HG03139 (cell line): ENCODE data around the gene CCDC88B.

Experiments
- ATAC-seq: cut with Tn5 transposase; IDR thresholded peaks from one replicate; pipeline ENCODE4 v1.9.1; 2021; ENCODE audit not compliant: unreplicated experiment

The CCDC88B gene

DNA sequence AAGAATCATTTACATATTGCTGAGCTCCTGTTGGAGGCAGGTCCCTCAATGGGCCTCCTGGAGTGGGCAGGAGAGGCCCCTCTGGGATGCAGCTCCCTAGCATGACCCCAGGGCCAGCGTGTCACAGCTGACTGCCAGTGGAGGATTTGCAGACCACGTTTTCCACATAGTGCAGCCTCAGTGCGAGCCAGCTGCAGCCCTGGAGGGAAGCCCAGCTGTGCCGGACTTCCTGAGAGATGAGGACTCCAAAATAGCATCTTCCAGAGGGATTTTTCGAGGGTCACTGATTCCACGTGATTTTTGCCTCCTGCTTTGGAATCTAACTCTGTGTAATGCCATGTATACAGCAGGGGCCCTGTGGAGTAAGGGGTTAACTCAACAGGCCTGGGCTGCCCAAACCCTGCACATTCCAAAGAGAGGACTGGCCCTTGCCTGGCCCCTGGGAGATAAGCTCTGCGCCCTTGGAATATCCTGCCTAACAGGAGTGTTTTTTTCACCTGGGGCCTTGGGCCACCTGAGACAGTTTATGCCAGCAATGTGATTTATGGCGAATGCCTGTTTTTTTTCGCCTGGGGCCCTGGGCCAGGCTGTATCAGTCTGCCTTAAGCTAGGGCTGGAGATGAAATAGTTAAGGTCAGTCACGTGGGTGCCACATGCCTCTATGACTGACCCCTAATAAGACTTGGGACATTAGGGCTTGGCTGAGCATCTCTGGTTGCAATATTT is 66.4 kb downstream of the CCDC88B start:
- no peak for ATAC-seq
